ENCODE results near the gene NHSL1.
"Not testable (repeated sequence)": the region's sequence is repeated elsewhere in the genome, so short reads cannot be mapped to it uniquely, and the experiment has no call there.

The NHSL1 gene

GRCh38 chr6:138441965-138442364, 57.3 kb downstream of the NHSL1 start:
- DNase-seq = no peak
- in situ Hi-C loops (cut with HindIII; ENCODE audit: low pct_ligation_motif_present, low pct_unique_long_range_greater_than_20kb, low sequenced_read_pairs) = no loop called here

- DNase-seq = no peak
- in situ Hi-C loops (cut with HindIII; ENCODE audit: low pct_ligation_motif_present, low pct_unique_long_range_greater_than_20kb, low sequenced_read_pairs) = no loop called here
These were observed 58.4 kb downstream of the NHSL1 start for GRCh38 chr6:138440758-138441357.

GRCh38 chr6:138440296-138440695, 59.0 kb downstream of the NHSL1 start:
- DNase-seq = no peak
- in situ Hi-C loops (cut with HindIII; ENCODE audit: low pct_ligation_motif_present, low pct_unique_long_range_greater_than_20kb, low sequenced_read_pairs) = no loop called here

- in situ Hi-C loops (cut with HindIII; ENCODE audit: low pct_ligation_motif_present, low pct_unique_long_range_greater_than_20kb, low sequenced_read_pairs) = no loop called here
- no peak for DNase-seq
These were observed 59.7 kb downstream of the NHSL1 start for GRCh38 chr6:138439546-138439945.

GRCh38 chr6:138434925-138435324, 64.4 kb downstream of the NHSL1 start:
- no peak for DNase-seq
- in situ Hi-C loops (cut with HindIII; ENCODE audit: low pct_ligation_motif_present, low pct_unique_long_range_greater_than_20kb, low sequenced_read_pairs) = no loop called here

- no peak for DNase-seq
- in situ Hi-C loops (cut with HindIII; ENCODE audit: low pct_ligation_motif_present, low pct_unique_long_range_greater_than_20kb, low sequenced_read_pairs) = no loop called here
These were observed 65.2 kb downstream of the NHSL1 start for GRCh38 chr6:138434096-138434495.

- in situ Hi-C loops (cut with HindIII; ENCODE audit: low pct_ligation_motif_present, low pct_unique_long_range_greater_than_20kb, low sequenced_read_pairs) = no loop called here
- no peak for DNase-seq
These were observed 67.3 kb downstream of the NHSL1 start for GRCh38 chr6:138432063-138432356.

- DNase-seq = no peak
- in situ Hi-C loops (cut with HindIII; ENCODE audit: low pct_ligation_motif_present, low pct_unique_long_range_greater_than_20kb, low sequenced_read_pairs) = no loop called here
These were observed 67.8 kb downstream of the NHSL1 start for GRCh38 chr6:138431256-138432062.

GRCh38 chr6:138430361-138431145, 68.7 kb downstream of the NHSL1 start:
- DNase-seq = no peak
- in situ Hi-C loops (cut with HindIII; ENCODE audit: low pct_ligation_motif_present, low pct_unique_long_range_greater_than_20kb, low sequenced_read_pairs) = no loop called here

- in situ Hi-C loops (cut with HindIII; ENCODE audit: low pct_ligation_motif_present, low pct_unique_long_range_greater_than_20kb, low sequenced_read_pairs) = no loop called here
- DNase-seq = no peak
These were observed 69.5 kb downstream of the NHSL1 start for GRCh38 chr6:138429761-138430160.

GRCh38 chr6:138428944-138429598, 70.2 kb downstream of the NHSL1 start:
- in situ Hi-C loops (cut with HindIII; ENCODE audit: low pct_ligation_motif_present, low pct_unique_long_range_greater_than_20kb, low sequenced_read_pairs) = no loop called here
- DNase-seq = peak; percentile 52

- in situ Hi-C loops (cut with HindIII; ENCODE audit: low pct_ligation_motif_present, low pct_unique_long_range_greater_than_20kb, low sequenced_read_pairs) = no loop called here
- DNase-seq = no peak
These were observed 71.6 kb downstream of the NHSL1 start for GRCh38 chr6:138427701-138428100.

- in situ Hi-C loops (cut with HindIII; ENCODE audit: low pct_ligation_motif_present, low pct_unique_long_range_greater_than_20kb, low sequenced_read_pairs) = no loop called here
- DNase-seq = no peak
These were observed 72.7 kb downstream of the NHSL1 start for GRCh38 chr6:138426500-138427123.

GRCh38 chr6:138425256-138425655, 74.0 kb downstream of the NHSL1 start:
- in situ Hi-C loops (cut with HindIII; ENCODE audit: low pct_ligation_motif_present, low pct_unique_long_range_greater_than_20kb, low sequenced_read_pairs); DNase-seq: not testable (repeated sequence)

- in situ Hi-C loops (cut with HindIII; ENCODE audit: low pct_ligation_motif_present, low pct_unique_long_range_greater_than_20kb, low sequenced_read_pairs) = no loop called here
- no peak for DNase-seq
These were observed 75.0 kb downstream of the NHSL1 start for GRCh38 chr6:138424004-138424904.

GRCh38 chr6:138422861-138423260, 76.4 kb downstream of the NHSL1 start:
- in situ Hi-C loops (cut with HindIII; ENCODE audit: low pct_ligation_motif_present, low pct_unique_long_range_greater_than_20kb, low sequenced_read_pairs) = no loop called here
- DNase-seq = no peak

GRCh38 chr6:138421608-138422007, 77.7 kb downstream of the NHSL1 start:
- in situ Hi-C loops (cut with HindIII; ENCODE audit: low pct_ligation_motif_present, low pct_unique_long_range_greater_than_20kb, low sequenced_read_pairs) = no loop called here
- no peak for DNase-seq

GRCh38 chr6:138421089-138421488, 78.2 kb downstream of the NHSL1 start:
- in situ Hi-C loops (cut with HindIII; ENCODE audit: low pct_ligation_motif_present, low pct_unique_long_range_greater_than_20kb, low sequenced_read_pairs) = no loop called here
- DNase-seq = no peak
